Fibroblast of mammary gland (primary cell): ENCODE results near the gene FGF22.

Experiments used
- DNase-seq: peaks from one replicate; pipeline ENCODE4 v3.0.0-alpha.2; 2010; ENCODE audit warnings: low read depth
- H3K4me3 ChIP-seq: 2 replicates; pipeline ENCODE4 v1.5.1; 2011; ENCODE audit warnings: low read depth, mild to moderate bottlenecking, low read length, moderate library complexity; ENCODE audit not compliant: control insufficient read depth
- TF ChIP-seq, protein P1 (sequence below): conservative IDR thresholded peaks from 2 replicates; pipeline ENCODE4 v1.5.1; 2011; ENCODE audit warnings: low read depth, low read length, inconsistent platforms; ENCODE audit not compliant: control insufficient read depth, insufficient read depth

FGF22 gene

DNA sequence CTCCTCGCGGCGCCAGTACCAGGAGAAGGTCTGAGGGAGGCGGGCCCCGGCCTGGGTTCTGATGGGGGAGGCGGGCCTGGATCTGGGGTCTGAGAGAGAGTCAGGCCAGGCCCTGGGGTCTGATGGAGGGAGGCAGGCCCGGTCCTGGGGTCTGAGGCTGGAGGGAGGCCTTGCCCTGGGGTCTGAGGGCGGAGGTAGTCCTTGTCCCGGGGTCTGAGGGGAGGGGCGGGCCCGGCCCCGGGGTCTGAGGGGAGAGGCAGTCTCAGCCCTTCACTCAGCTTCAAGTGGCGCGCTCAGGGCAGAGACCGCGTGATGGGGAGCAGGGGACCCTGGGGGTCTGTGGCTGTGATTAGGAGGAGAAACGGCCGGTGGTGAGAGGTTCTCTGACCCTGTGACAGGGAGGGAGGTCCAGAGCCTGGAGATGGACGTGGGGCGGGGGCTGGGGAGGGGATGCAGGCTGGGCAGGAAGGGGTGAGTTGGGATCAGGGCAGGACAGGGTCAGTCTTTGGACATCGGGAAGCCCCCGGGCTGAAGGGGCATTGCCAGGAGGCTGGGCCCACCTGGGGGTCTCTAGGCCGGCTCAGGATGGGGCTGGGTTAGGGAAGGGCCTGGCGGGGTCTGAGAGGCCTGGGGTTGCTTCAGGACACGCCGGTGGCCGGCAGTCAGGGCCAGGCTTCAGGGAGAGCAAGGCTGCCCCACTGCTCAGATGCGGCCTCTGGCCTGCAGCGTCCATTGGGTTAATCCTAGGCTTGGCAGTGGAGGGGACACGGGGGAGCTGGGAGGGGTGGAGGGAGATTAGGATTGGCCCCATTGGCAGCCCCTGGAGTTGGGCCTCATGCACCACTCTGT lies 31.3 kb upstream of the FGF22 start:
- no peak overlapping the region for H3K4me3 ChIP-seq
- TF ChIP-seq, protein P1, sequence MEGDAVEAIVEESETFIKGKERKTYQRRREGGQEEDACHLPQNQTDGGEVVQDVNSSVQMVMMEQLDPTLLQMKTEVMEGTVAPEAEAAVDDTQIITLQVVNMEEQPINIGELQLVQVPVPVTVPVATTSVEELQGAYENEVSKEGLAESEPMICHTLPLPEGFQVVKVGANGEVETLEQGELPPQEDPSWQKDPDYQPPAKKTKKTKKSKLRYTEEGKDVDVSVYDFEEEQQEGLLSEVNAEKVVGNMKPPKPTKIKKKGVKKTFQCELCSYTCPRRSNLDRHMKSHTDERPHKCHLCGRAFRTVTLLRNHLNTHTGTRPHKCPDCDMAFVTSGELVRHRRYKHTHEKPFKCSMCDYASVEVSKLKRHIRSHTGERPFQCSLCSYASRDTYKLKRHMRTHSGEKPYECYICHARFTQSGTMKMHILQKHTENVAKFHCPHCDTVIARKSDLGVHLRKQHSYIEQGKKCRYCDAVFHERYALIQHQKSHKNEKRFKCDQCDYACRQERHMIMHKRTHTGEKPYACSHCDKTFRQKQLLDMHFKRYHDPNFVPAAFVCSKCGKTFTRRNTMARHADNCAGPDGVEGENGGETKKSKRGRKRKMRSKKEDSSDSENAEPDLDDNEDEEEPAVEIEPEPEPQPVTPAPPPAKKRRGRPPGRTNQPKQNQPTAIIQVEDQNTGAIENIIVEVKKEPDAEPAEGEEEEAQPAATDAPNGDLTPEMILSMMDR = no peak
- DNase-seq = no peak

DNA sequence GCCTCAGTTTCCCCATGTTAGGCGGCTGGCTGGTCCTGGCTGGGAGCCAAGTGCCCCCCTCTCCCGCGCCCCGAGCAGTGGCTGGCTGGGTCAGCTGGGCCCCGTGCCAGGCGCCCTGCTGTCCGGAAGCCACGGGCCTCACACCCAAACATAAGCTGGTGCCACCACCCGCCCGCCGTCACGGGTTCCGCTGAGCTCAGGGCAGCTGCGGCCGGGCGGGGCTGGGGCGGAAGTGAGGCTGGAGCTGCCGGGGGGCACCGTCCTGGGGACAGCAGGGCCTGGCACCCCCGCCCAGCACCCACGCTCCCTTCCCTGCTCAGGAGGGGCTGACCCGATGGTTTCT lies 30.7 kb upstream of the FGF22 start:
- H3K4me3 ChIP-seq = no peak overlapping the region
- TF ChIP-seq, protein P1 = no peak
- DNase-seq = no peak

DNA sequence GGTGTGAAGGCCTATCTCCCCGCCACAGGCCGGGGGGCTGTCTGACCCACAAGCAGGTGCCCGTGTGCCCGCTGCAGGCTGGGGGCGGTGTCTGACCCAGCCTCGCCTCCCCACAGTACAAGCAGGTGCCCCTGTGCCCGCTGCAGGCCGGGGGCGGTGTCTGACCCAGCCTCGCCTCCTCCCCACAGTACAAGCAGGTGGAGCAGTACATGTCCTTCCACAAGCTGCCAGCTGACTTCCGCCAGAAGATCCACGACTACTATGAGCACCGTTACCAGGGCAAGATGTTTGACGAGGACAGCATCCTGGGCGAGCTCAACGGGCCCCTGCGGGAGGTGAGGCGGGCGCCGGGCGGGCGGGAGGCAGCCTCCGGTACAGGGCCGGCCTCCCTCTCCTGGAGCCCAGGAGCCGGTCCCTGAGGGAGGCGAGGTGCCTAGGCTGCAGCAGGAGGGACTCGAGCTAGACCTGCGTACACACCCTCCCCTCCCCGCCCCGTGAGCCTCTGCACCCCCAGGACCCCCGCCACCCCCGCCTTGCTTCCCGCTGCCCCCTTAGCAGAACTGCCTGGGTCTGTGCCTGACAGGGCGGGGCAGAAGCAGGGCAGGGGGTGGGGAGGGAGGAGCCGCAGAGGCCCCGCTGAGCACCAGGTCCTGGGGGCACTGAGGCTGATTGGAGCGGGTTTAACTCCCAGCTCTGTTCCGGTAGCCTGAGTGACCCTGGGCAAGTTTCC lies 29.4 kb upstream of the FGF22 start:
- DNase-seq = no peak
- TF ChIP-seq, protein P1 = no peak
- no peak overlapping the region for H3K4me3 ChIP-seq

DNA sequence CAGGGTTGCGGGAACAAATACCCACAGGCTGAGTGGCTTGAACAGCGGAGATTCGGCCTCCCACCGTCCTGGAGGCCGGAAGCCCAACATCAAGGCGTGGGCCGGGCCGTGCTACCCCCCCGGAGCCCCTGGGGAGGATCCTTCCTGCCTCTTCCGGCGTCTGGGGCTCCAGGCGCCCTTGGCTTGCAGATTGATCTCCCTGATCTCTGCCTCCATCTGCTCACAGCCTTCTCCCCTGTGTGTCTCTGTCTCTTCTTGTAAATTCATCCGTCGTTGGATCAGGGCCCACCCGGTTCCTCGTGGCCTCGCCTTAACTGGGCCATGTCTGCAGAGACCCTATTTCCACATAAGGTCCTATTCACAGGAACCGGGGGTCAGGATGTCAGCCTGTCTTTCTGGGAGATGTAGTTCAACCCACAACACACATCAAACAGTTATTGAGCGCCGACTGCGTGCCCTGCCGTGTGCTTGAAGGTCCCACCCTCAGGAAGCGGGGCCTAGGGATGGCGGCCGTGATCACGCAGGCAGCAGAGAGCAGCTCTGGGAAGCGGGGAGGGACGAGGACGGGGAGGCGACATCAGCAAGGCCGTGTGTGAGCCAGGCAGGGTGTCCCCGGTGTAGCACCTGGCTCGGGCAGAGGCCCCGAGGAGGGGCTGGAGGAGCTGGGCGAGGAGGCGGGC lies 28.7 kb upstream of the FGF22 start:
- no peak overlapping the region for H3K4me3 ChIP-seq
- peak; percentile 72 for DNase-seq
- TF ChIP-seq, protein P1 = no peak

DNA sequence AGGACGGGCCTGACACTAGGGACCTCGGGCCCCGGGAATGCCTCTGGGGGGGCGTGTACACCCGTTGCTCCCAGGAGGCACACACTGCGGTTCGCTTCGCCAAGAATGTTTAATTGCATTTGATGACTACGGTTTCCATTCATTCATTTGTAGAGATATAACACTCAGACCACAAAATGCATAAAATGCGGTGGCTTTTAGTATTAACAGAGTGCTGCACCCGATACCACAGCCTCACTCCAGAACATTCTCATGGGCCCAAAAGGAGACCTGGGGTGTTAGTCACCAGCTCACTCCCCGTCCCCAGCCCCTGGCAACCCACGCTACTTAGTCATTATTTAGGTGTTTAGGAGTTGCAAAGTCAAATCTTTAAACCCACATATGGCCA lies 28.2 kb upstream of the FGF22 start:
- TF ChIP-seq, protein P1 = no peak
- peak; percentile 94 for DNase-seq
- no peak overlapping the region for H3K4me3 ChIP-seq

DNA sequence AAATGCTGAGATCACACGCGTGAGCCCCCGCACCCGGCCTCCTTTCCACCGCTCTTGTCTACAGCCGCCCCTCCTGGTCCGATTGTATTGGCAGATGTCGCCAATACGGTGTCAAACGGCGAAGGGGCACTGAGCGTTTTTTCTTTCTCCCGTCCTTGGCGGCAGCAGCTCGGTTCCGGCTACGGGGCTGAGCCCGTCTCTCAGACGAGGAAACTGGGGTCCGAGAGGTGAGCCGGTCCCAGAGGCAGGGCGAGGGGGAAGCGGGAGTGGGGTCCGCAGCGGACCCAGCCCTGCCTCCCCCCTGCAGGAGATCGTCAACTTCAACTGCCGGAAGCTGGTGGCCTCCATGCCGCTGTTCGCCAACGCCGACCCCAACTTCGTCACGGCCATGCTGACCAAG lies 26.7 kb upstream of the FGF22 start:
- no peak for DNase-seq
- TF ChIP-seq, protein P1 = no peak
- H3K4me3 ChIP-seq = no peak overlapping the region
